Germinal center (tissue), 1 donor: ENCODE data around the gene R3HDM4.

Experiments
- DNase-seq: peaks from one replicate; pipeline ENCODE4 v3.0.0; 2012; ENCODE audit warnings: mixed read lengths, low spot score

Gene R3HDM4

DNA sequence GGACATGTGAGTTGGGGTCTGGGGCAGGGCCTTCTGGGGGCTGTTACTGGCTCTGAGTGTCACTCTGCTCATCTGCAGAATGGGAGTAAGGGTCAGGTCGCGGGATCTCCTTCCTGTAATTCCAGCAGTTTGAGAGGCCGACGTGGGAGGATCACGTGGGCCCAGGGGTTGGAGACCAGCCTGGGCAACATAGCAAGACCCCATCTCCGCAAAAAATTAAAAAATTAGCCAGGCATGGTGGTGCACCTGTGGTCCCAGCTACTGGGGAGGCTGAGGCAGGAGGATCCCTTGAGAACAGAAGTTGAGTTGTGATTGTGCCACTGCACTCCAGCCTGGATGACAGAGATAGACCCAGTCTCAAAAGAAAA lies 16.9 kb upstream of the R3HDM4 start:
- DNase-seq, result no peak

DNA sequence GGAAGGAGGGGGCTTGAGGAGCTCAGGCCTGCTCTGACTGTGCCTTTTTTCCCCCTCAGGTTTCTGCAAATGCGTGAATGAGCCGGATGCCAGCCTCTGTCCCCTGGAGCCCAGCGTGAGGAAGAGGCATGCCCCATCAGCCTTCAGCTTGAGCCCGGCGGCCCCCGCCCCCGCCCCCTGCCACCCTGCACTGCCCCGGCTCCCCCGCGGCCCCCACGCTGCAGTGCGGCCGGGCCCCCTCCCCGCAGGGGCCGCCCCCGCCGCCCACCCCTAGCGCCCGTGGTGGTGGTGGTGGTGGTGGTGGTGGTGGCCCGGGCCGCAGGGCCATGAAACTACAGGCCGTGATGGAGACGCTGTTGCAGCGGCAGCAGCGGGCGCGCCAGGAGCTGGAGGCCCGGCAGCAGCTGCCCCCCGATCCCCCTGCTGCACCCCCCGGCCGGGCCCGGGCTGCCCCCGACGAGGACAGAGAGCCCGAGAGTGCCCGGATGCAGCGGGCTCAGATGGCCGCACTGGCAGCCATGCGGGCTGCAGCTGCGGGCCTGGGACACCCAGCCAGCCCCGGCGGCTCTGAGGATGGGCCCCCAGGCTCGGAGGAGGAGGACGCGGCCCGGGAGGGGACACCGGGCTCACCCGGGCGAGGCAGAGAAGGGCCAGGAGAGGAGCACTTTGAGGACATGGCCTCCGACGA lies 16.3 kb upstream of the R3HDM4 start:
- no peak for DNase-seq

DNA sequence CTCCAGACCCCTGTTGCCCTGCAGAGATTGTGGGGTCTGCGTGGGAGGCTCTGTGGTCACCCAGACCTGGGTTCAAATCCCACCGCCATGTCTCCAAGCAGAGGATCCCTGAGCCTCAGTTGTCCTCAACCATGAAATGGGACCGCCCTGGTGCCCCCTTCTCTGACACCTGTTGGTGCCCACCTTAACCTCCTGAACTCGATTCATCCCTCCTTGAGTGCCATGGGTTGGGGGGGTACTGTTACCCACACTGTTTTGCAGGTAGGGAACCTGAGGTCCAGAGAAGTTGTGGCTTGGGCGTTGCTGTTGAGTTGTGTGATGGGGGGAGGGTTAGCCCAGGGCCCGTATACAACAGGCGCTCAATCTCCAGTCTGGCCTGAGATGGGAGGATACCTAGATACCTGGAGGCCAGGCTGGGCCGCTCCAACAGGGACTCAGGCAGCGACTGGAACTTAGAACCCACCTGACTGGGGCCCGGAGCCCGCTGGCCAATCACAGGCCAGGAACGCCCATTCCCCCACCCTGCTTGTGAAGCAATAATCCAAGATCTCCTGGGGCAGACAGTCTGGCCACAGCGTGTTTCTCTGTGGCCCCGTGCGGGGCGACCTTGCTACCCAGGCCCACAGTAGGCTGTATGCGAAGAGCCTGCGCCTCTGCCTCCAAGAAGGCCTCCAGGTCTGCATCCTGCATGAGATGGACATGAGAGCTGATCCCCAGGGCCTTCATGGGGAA lies 15.6 kb upstream of the R3HDM4 start:
- DNase-seq, result no peak

DNA sequence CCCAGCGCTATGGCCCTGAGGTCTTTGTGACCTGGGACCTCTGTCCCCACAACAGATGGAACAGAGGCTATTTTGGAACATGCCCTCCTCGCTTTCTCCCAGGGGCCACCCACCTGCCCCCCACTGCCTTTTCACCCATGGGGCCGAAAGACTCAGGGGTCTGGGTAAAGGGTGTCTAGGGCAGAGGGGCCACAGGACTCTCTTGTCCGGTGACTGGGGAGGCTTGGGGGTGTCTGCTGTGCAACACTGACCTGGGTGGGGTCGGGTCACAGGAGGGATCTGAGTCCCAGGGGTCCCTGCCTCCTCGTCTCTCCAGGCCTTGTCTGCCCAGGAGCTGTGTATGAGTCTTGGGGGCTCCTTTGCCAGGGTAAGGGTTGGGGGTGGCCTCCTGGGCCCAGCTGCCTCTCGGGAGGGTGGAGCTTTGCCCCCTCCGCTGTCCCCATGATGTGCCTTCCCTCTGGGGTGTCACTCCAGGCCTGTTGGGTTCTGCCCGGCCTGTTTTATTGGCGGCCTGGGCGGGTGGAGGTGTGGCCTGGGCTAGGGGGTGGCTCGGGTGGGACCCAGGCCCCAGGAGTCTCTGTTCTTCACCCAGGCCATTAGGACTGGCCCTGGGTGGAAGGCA lies 14.9 kb upstream of the R3HDM4 start:
- no peak for DNase-seq

DNA sequence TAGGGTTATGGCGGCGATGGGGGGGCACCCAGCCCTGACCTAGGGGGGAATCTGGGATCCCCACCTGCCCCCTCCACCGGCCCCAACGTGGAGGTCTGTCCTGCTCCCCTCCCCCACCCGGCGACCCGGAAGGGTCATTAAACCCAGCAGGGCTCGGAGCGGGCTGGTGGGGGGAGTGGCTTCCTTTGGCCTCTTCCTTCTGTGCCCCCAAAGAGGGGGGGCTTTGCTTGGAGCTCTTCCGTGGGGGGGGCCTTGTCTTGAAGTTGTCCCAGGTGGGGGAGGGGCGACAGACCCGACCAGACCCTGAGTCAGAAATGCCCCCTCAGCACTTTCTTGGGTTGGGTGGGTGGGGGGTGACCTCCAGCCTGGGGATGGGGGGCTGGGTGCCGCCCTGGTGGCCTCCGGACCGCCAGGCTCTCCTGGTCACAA lies 14.3 kb upstream of the R3HDM4 start:
- DNase-seq, result no peak

DNA sequence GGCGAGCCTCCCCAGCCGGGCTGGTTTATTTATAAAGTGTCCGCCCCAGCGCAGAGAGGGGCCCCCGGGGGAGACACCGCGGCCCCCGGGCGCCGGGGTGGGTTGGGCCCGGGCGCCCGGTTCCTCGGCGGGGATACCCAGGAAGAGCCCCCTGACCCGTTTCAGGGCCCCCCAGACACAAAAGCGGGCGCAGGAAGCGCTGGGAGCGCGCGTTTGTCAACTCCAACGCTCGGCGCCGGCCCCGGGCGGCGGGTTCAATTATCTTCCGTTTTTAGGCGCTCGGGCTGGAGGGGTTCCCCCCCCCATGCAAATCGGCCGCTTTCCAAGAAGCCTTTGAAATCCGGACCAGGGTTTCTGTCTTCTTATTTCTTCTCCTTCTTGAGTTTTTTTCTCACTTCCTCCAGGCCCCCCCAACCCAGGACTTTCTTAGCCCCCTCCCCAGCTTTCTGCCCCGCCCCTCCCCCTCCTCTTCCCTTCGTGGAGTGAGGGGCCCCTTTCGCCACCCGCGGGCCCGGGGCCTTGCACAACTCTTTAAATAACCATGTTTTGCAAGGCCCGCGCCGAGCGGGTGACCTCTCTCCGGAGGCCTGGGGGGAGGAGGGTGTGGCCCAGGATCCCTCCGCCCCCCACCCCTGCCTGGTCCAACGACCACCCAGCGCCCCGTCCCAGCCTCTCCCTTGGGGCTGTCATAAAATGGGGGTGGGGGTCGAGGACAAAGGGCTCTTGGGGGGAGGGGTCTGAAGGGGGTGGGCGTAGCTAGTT lies 13.8 kb upstream of the R3HDM4 start:
- peak; percentile 83 for DNase-seq

DNA sequence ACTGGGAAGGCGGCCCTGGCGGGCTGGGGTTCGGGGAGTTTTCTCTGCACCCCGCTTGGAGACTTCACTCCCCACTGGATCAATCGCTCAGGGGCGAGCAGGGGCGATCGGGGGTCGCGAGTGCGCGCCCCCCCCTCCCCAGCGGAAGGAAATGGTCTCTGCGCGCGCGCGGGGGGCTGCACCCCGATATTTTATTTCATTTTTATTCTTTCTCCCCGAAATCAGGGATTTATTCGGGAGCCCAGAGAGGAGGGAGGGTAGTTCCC lies 13.2 kb upstream of the R3HDM4 start:
- no peak for DNase-seq

DNA sequence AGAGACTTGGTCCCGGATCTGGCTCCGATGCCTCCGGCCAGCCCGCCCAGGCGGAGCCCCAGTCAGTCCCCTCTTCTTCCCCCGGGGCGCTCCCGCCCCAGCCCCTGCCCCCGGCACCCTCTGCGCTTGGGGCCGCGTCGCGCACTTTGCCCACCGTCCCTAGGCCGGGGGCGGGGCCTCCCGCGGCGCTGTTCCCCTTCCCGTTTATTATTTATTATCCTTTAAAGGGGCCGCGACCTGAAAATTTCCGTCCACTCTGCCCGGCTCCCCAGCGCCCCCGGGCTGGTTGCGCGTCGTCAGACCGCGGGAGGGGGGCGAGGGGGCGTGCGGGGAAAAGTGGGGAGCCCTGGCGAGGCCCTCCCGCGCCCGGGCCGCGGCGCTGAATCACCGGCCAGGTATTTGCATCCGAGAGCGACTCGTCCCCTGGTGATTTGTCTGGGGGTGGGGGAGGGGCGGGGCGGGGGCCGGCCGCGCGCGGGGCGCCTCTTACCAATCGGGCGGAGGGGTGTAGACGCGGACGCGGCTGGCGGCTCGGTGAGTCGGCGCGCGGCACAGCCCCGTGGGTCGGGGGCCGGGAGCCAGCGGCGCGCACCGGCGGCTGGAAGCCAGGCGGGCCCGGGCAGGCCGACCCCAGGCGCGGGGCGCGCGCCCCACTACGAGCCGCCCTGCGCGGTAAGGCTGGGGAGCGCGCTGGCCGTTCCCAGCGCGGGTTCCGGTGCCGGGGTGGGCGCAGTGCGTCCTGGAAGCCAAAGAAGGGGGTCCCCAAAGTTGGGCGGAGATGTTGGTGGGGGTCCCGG lies 12.7 kb upstream of the R3HDM4 start, which contains the start of gene ARID3A:
ARID3A (plus strand) TSS at position 510 of the 797 bp plus-strand sequence. CDS start 3,494 bp downstream, outside the sequence.
- peak; percentile 87 for DNase-seq

DNA sequence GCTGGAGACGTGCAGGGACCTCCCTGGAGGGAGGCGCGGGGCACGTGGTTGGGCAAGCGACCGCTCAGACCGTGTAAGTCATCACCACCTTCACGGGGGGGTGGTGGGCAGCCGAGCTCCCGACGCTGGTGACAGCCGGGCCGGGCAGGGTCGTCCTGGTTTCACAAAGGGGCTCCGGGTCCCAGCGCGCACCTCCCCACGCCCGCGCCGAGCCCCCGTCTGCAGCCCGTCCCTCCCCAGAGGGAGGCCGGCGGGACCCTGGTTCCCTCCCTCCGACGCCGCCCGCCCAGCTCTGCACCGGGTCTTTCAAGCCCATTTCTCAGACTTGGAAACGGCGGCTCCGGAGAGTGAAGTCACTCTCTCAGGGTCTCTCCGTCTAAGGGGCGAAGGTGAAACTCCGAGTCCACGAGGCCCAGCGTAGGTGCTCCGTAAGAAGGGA lies 12.1 kb upstream of the R3HDM4 start:
- DNase-seq, result peak; percentile 13

DNA sequence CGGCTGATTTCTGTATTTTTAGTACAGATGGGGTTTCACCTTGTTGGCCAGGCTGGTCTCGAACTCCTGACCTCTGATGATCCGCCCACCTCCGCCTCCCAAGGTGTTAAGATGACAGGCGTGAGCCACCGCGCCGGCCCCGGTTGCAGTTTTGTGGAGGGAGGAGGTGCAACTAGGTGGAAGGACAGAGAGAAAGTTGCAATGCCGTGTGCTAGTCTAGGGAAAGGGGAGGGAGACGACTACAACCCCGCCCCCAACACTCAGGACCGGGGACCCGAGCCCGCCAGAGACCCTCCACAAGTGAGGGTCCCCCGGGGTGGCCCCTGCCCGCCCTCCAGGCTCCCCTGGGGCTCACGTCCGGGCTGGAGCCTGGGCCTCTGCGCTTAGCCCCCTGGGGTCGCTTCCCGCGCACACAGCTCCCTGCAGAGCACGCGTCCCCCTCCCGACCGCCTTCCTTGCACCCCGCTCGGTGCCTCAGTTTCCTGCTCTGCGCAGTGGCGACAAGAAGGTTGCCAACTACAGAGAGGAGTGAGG lies 11.6 kb upstream of the R3HDM4 start:
- DNase-seq, result no peak

DNA sequence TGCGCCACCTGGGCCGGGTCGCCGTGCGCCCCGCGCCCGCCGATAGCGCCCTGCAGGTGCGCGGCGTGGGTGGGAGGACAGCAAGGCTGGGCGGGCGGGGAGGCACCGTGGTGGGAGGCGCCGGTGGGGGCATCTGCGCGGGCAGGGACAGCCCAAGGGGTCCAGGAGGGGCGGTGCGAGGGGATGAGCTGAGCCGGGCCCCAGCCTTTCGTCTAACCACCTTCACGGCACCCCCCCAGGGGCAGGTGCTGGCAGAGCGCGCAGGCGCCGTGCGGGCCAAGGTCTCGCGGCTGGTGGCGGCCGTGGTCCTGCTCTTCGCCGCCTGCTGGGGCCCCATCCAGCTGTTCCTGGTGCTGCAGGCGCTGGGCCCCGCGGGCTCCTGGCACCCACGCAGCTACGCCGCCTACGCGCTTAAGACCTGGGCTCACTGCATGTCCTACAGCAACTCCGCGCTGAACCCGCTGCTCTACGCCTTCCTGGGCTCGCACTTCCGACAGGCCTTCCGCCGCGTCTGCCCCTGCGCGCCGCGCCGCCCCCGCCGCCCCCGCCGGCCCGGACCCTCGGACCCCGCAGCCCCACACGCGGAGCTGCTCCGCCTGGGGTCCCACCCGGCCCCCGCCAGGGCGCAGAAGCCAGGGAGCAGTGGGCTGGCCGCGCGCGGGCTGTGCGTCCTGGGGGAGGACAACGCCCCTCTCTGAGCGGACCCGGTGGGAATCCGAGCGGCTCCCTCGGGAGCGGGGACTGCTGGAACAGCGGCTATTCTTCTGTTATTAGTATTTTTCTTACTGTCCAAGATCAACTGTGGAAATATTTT lies 7.2 kb upstream of the R3HDM4 start:
- peak; percentile 78 for DNase-seq

DNA sequence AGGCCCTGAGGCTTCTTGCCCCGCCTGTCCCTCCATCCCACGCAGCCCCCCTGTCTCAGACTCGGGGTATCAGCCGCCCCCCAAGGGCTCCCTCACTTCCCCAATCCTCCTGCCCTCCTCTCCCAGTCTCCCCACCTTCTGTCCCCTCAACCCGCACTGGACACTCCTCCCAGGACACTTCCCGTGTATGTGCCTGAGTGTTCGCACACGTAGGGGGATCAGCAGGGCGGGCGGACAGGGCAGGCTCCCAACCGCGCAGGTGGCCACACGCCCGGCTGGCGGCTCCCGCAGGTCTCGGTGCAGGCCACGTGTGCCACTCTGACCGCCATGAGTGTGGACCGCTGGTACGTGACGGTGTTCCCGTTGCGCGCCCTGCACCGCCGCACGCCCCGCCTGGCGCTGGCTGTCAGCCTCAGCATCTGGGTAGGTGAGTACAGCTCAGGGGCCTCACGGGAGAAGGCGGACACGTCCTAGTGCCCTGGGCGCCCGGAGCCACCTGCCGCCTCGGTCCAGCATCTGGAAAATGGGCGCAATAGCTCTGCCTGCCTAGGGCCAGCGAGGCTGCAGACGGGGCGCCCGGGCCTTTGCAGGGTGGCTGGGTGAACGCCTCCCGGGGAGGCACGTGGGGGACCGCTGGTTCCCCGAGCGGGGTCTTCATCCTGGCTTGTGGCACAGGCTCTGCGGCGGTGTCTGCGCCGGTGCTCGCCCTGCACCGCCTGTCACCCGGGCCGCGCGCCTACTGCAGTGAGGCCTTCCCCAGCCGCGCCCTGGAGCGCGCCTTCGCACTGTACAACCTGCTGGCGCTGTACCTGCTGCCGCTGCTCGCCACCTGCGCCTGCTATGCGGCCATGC lies 6.4 kb upstream of the R3HDM4 start:
- DNase-seq, result peak; percentile 60

DNA sequence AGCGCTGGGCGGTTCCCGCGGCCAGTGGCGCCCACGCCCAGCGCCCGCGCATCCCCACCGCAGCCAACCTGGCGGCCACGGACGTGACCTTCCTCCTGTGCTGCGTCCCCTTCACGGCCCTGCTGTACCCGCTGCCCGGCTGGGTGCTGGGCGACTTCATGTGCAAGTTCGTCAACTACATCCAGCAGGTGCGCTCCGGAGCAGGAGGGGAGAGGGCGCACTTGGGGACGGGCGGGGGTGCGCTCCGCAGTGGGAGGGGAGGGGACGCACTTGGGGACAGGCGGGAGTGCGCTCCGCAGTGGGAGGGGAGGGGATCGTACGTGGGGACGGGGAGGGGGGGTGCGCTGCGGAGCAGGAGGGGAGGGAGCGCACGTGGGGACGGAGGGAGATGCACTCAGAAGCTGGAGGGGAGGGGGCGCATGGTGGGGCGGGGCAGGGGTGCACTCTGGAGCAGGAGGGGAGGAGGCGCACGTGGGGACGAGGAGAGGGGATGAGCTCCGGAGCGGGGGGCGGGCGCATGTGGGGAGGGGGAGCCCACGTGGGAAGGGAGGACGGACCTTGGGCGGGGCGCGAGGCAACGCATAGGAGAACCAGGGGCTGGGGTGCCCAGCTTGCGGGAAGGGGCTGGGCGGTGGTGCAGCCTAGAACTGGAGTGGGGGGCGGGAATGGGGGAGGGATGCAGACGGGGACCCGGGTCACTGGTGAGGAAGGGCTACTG lies 5.6 kb upstream of the R3HDM4 start:
- DNase-seq, result no peak

DNA sequence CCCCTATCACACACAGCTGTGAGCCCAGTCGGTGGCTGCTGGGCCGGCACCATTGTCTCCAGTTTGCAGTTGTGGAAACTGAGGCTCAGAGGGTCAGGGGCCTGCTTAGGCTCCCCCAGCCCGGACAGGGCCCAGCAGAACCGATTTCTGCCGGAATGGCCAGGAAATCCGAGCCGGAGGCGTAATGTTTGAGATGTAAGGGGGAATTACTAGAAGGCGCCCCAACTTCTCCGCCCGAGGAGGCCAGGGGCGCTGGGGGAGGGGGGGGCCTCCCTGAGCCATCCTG lies 5.1 kb upstream of the R3HDM4 start:
- DNase-seq, result no peak

DNA sequence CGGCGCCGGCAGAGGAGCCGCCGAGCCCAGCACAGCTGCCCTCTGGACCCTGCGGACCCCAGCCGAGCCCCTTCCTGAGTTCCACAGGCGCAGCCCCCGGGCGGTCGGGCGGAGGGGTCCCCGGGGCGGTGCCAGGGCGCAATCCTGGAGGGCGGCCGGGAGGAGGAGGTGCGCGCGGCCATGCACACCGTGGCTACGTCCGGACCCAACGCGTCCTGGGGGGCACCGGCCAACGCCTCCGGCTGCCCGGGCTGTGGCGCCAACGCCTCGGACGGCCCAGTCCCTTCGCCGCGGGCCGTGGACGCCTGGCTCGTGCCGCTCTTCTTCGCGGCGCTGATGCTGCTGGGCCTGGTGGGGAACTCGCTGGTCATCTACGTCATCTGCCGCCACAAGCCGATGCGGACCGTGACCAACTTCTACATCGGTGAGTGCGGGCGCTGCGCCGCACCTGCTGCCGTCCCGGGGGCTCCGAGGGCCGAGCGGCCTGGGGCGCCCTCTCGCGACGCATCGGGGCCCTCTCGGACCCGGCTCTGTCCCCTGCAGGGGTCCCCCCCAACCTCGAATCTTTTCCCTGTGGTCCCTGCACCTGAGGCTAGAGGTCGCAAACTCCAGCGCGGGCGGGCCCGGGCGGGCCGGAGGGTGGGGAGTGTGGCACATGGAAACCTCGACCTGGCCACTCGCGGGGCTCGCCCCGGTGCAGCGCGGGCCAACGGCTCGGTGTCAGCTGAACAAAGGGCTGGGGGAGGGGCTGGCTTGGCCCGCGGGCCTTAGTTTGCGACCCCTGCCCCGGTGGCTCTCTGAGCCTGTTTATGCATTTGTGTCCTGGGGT lies 4.5 kb upstream of the R3HDM4 start, which contains the start of gene KISS1R:
KISS1R (plus strand) TSS at position 11 of the 829 bp plus-strand sequence; CDS start at position 181, 170 bp downstream.
- peak; percentile 61 for DNase-seq

DNA sequence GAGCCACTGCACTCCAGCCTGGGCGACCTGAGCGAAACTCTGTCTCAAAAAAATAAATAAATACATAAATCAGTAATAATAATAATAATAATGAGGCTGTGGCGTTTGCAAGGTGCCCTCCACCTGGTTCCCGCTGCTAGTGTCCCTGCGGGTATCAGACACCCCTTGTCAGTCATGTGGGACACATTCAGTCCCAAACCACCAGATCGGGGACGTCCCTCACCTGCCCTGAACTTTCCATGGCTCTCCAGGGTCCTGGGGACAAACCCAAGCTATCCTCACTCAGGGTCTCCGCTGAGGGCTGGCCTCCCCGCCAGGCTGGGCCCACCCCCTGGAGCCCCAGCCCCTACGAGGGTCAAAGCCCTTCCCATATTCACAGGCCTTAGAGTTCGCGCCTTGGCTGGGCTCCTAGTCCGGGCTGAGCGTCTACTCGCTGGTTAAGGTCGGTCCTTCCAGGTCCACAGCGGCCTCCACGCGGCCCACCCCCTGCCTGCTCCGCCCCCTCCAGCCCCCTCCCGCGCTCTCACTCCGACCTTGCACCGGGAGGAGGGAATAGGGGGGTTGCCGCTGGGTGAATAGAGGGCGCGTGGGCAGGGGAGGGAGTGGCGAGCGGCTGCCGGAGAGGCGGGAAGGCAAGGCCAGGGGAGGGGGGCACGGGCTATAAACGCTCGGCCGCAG lies 3.8 kb upstream of the R3HDM4 start:
- no peak for DNase-seq
